GM23338 (cell line): ENCODE data around the gene QRICH2. TPM values are rescaled to one million over a fixed set of nuclear protein-coding genes. Genes with fewer than 3 reads are reported as not detected.

Source experiments
- ATAC-seq: fragments of 200-7000 bp; cut with Tn5 transposase; 3 replicates; pipeline ENCODE4 v1.9.1; 2020
- DNase-seq: peaks from one replicate; pipeline ENCODE4 v3.0.0-alpha.2; 2015; ENCODE audit warnings: low spot score
- H2AFZ ChIP-seq: fragments of 200-600 bp; sonication (generic); 2 replicates; pipeline ENCODE4 v1.8.0; 2016; ENCODE audit warnings: antibody characterized with exemption, mild to moderate bottlenecking, moderate library complexity
- H3F3A ChIP-seq: fragments of 200-600 bp; sonication (generic); replicated peaks from 2 replicates; pipeline ENCODE4 v1.8.0; 2017; ENCODE audit warnings: antibody characterized with exemption, mixed run types, low read depth
- H3K27ac ChIP-seq: fragments of 200-600 bp; sonication (generic); 2 replicates; pipeline ENCODE4 v1.6.1; 2016; ENCODE audit warnings: low read depth
- H3K27me3 ChIP-seq: fragments of 200-600 bp; sonication (generic); 2 replicates; pipeline ENCODE4 v1.8.0; 2016; ENCODE audit warnings: mild to moderate bottlenecking, mixed run types, moderate library complexity; ENCODE audit not compliant: insufficient read depth
- H3K36me3 ChIP-seq: fragments of 200-600 bp; sonication (generic); 2 replicates; pipeline ENCODE4 v1.8.0; 2016; ENCODE audit warnings: mild to moderate bottlenecking; ENCODE audit not compliant: insufficient read depth
- H3K4me1 ChIP-seq: fragments of 200-600 bp; sonication (generic); 2 replicates; pipeline ENCODE4 v1.8.0; 2016; ENCODE audit warnings: mild to moderate bottlenecking, moderate library complexity; ENCODE audit not compliant: insufficient read depth
- H3K4me2 ChIP-seq: fragments of 200-600 bp; sonication (generic); 2 replicates; pipeline ENCODE4 v1.7.1; 2017; ENCODE audit warnings: mixed run types
- H3K4me3 ChIP-seq: fragments of 200-600 bp; sonication (generic); 2 replicates; pipeline ENCODE4 v1.6.1; 2016; ENCODE audit warnings: mixed run types
- H3K79me2 ChIP-seq: fragments of 200-600 bp; sonication (generic); replicated peaks from 2 replicates; pipeline ENCODE4 v1.8.0; 2017; ENCODE audit warnings: mild to moderate bottlenecking; ENCODE audit not compliant: insufficient read depth
- H3K9me2 ChIP-seq: fragments of 200-600 bp; sonication (generic); 2 replicates; pipeline ENCODE4 v1.8.0; 2017; ENCODE audit not compliant: insufficient read depth
- H4K20me1 ChIP-seq: fragments of 200-600 bp; sonication (generic); replicated peaks from 2 replicates; pipeline ENCODE4 v1.8.0; 2017; ENCODE audit warnings: mild to moderate bottlenecking; ENCODE audit not compliant: insufficient read depth
- H3K27ac Mint-ChIP-seq: 2 replicates; pipeline ENCODE4 v1.8.0; 2020; ENCODE audit warnings: inconsistent platforms, mild to moderate bottlenecking, moderate library complexity, mixed read lengths
- H3K27me3 Mint-ChIP-seq: 3 replicates; pipeline ENCODE4 v1.8.0; 2022; ENCODE audit warnings: low read depth, mild to moderate bottlenecking, moderate library complexity, mixed read lengths, inconsistent platforms; ENCODE audit not compliant: insufficient read depth, poor library complexity
- H3K36me3 Mint-ChIP-seq: 3 replicates; pipeline ENCODE4 v1.8.0; 2021; ENCODE audit warnings: low read depth, mild to moderate bottlenecking, inconsistent platforms, moderate library complexity, mixed read lengths
- H3K4me1 Mint-ChIP-seq: 3 replicates; pipeline ENCODE4 v1.8.0; 2020; ENCODE audit warnings: mild to moderate bottlenecking, inconsistent platforms, mixed read lengths
- H3K4me3 Mint-ChIP-seq: 3 replicates; pipeline ENCODE4 v1.8.0; 2021; ENCODE audit warnings: moderate library complexity, mild to moderate bottlenecking, inconsistent platforms, mixed read lengths
- H3K9me3 Mint-ChIP-seq: 3 replicates; pipeline ENCODE4 v1.8.0; 2020; ENCODE audit warnings: moderate library complexity, mild to moderate bottlenecking, inconsistent platforms, mixed read lengths
- CREB1 ChIP-seq: fragments of 250-450 bp; sonication (Bioruptor Pico); IDR thresholded peaks from 2 replicates; pipeline ENCODE4 v1.5.0; 2020; ENCODE audit warnings: low read depth, mild to moderate bottlenecking, moderate library complexity
- JUNB ChIP-seq: IDR thresholded peaks from one replicate; pipeline ENCODE4 v1.6.1; 2016; ENCODE audit warnings: antibody characterized with exemption; ENCODE audit not compliant: unreplicated experiment
- REST ChIP-seq: IDR thresholded peaks from one replicate; pipeline ENCODE4 v1.6.1; 2018; ENCODE audit warnings: antibody characterized with exemption; ENCODE audit not compliant: unreplicated experiment
- STAT1 ChIP-seq: IDR thresholded peaks from one replicate; pipeline ENCODE4 v1.6.1; 2016; ENCODE audit warnings: antibody characterized with exemption; ENCODE audit not compliant: unreplicated experiment
- ZNF331 ChIP-seq: fragments of 250-450 bp; sonication (Bioruptor Pico); IDR thresholded peaks from 2 replicates; pipeline ENCODE4 v1.5.0; 2020; ENCODE audit warnings: low read depth, mild to moderate bottlenecking, moderate library complexity
- ZNF462 ChIP-seq: fragments of 250-450 bp; sonication (Bioruptor Pico); IDR thresholded peaks from 2 replicates; pipeline ENCODE4 v1.5.0; 2020; ENCODE audit warnings: mild to moderate bottlenecking, moderate library complexity
- polyA plus RNA-seq: library from polyadenylated mRNA; unstranded; fragments of >200 nt; fragmentation: Nextera tagmentation; extraction: Ambion mirVana; gene quantifications from 2 replicates; pipeline ENCODE4 v1.2.1, GENCODE V29; 2016
- total RNA-seq: library from RNA; depleted of rRNA; stranded (reverse); fragments of >200 nt; shearing (Covaris generic); gene quantifications from 2 replicates; pipeline ENCODE4 v1.2.3, GENCODE V29; 2014

QRICH2 gene
- total and polyA plus RNA-seq, 2 experiments from 2014 or later: 2.2 to 3.7 TPM

- no peak for TF ChIP-seq ZNF462 (CRISPR knock-in tag)
Measured at GRCh38 chr17:76337413-76337777, 29.3 kb upstream of the QRICH2 start (continued).

- Histone ChIP-seq H3K4me2 (no peak overlapping the region), H3K4me1 (no peaks in the 10 kb centered on the region), H3K4me3 (no peak overlapping the region), H4K20me1 (no peaks in the 10 kb centered on the region; the same call in 1 of the 2 replicates), H3K36me3 (no peaks in the 10 kb centered on the region), H3K9me2 (no peaks in the 10 kb centered on the region), H3K27ac (peak overlapping the region; percentile 45; the same call in 1 of the 2 replicates), H2AFZ (no peak overlapping the region), H3F3A (no peaks in the 10 kb centered on the region), H3K79me2 (peaks cover 43% of the 10 kb centered on the region; the same call in 1 of the 2 replicates), H3K27me3 (no peaks in the 10 kb centered on the region)
- ATAC-seq (no peak), DNase-seq (no peak)
- Mint-ChIP-seq H3K27me3 (no peaks in the 10 kb centered on the region), H3K27ac (no peak overlapping the region), H3K4me1 (no peaks in the 10 kb centered on the region), H3K36me3 (peaks cover 10% of the 10 kb centered on the region; the same call in 2 of the 3 replicates), H3K4me3 (no peak overlapping the region), H3K9me3 (no peaks in the 10 kb centered on the region)
- no peak for TF ChIP-seq JUNB
- TF ChIP-seq ZNF331 (CRISPR knock-in tag): no peak
- TF ChIP-seq STAT1: no peak
- TF ChIP-seq REST: no peak
- no peak for TF ChIP-seq CREB1 (CRISPR knock-in tag)
Measured at GRCh38 chr17:76336756-76337412, 28.8 kb upstream of the QRICH2 start.
